ENCODE measurements around the gene IL13RA2.

Gene IL13RA2

DNA sequence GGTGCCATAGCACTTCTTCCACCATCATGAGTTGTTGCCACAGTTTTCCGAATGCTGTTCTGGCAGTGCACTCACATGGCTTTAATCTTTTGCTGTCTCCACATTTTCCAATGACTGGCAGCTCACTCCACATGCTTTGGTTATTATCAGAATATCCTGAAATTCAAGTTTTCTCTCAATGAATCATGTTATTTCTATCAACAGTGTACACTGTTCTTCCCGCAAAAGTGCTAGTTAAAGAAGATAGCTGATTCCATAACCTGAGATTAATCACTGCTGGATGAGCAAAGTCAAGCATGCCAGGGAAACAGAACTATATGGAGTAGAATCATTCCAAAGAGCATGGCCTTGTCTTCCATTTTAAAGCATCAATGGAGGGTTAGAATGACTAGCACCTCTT, 14.6 kb upstream of the IL13RA2 start:
- Histone ChIP-seq H3K4me3 (ENCODE audit: low read depth, low read length) (no peak overlapping the region), H3K9ac (ENCODE audit: low read length) (no peak overlapping the region), H3K36me3 (ENCODE audit: control insufficient read depth, insufficient read depth, low read length) (no peaks in the 10 kb centered on the region), H3K4me1 (ENCODE audit: control insufficient read depth, insufficient read depth, low read length) (no peaks in the 10 kb centered on the region), H3K27me3 (ENCODE audit: control insufficient read depth, insufficient read depth, low read length) (peaks cover 42% of the 10 kb centered on the region; the same call in 1 of the 2 replicates), H3K9me3 (ENCODE audit: control insufficient read depth, insufficient read depth, low read depth, low read length) (no peaks in the 10 kb centered on the region), H3K27ac (ENCODE audit: low read depth, low read length) (no peak overlapping the region)

DNA sequence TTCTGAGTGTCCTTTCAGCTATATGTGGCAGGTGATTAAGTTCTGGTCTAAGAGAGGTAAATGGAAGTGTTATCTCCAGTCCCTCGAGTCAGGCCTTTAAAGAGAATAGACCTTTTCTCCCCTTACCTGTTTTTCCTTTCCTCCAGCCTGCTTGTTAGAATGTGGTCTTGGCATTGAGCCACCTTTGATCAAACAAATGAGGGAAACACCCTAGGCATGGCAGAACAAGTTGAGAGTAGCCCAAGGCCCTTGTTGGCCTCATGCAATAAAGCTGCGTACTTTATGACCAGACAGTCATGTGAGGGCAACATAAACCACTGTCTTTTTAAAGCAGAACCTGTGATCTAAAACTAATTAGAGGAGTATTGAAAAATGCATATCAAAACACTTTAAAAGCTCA, 13.2 kb upstream of the IL13RA2 start:
- Histone ChIP-seq H3K9ac (ENCODE audit: low read length) (no peak overlapping the region), H3K27ac (ENCODE audit: low read depth, low read length) (no peak overlapping the region), H3K27me3 (ENCODE audit: control insufficient read depth, insufficient read depth, low read length) (peaks cover 41% of the 10 kb centered on the region; the same call in 1 of the 2 replicates)

DNA sequence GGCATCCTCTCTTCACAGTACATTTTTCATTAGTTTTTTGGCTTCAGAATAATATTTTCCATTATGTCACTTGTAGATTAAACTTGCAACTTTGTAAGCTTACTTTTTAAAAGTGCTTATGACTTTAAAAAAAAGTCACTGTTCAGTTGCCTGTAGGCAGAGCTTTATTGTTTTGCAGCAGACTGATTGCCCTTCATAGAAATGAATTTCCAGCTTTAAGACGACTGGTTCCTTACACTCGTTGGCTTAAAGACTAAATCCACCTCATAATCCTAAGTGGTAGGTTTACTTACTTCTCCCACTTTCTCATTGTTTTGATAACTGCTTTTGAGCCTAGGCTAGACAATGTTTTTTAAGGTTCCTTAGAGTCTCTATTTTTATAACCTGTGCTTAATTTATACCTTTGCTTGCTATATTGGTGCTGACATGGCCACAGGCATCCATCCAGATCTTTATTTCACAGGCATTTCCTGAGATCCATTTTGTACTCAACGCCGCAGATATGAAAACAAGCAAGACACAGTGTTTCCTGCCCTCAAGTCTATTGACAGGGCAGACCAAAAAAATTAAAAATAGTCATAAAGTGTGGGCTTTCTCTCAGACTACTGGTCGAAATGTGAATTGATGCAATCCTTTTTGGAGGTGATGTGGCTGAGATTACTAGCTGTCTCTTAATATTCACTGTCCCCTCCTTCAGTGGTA, 12.6 kb upstream of the IL13RA2 start:
- H3K27ac ChIP-seq (ENCODE audit: low read depth, low read length), result no peak overlapping the region
- peaks cover 38% of the 10 kb centered on the region; the same call in 1 of the 2 replicates for H3K27me3 ChIP-seq (ENCODE audit: control insufficient read depth, insufficient read depth, low read length)
- H3K36me3 ChIP-seq (ENCODE audit: control insufficient read depth, insufficient read depth, low read length), result no peaks in the 10 kb centered on the region
- H3K4me3 ChIP-seq (ENCODE audit: low read depth, low read length), result no peak overlapping the region
- no peaks in the 10 kb centered on the region for H3K4me1 ChIP-seq (ENCODE audit: control insufficient read depth, insufficient read depth, low read length)
- no peaks in the 10 kb centered on the region for H3K9me3 ChIP-seq (ENCODE audit: control insufficient read depth, insufficient read depth, low read depth, low read length)
- no peak overlapping the region for H3K9ac ChIP-seq (ENCODE audit: low read length)

More for the DNA sequence above, 13.2 kb upstream of the IL13RA2 start:
- Histone ChIP-seq H3K36me3 (ENCODE audit: control insufficient read depth, insufficient read depth, low read length) (no peaks in the 10 kb centered on the region), H3K4me3 (ENCODE audit: low read depth, low read length) (no peak overlapping the region), H3K9me3 (ENCODE audit: control insufficient read depth, insufficient read depth, low read depth, low read length) (no peaks in the 10 kb centered on the region), H3K4me1 (ENCODE audit: control insufficient read depth, insufficient read depth, low read length) (no peaks in the 10 kb centered on the region)

DNA sequence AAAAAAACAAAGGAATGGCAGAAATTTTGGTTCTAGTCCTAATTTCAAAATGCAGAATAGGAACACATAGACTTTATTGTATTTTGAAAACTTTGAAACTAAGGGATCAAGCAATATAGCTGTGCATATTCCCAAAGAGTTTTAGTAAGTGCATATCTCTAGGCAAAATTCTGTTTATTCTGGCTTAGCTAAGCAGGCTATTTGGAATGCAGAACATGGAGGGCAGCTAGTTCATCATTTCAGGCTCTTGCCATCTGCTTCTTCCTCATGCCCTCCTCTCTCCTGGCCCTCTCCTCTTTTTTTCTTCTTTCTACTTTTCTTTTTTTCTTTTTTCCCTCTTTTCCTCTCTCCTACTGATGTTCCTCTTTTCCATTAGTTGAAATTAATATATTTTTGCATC, 12.0 kb upstream of the IL13RA2 start:
- H3K4me1 ChIP-seq (ENCODE audit: control insufficient read depth, insufficient read depth, low read length), result no peaks in the 10 kb centered on the region
- no peaks in the 10 kb centered on the region for H3K9me3 ChIP-seq (ENCODE audit: control insufficient read depth, insufficient read depth, low read depth, low read length)
- H3K27ac ChIP-seq (ENCODE audit: low read depth, low read length), result no peak overlapping the region
- no peak overlapping the region for H3K9ac ChIP-seq (ENCODE audit: low read length)
- H3K27me3 ChIP-seq (ENCODE audit: control insufficient read depth, insufficient read depth, low read length), result peaks cover 36% of the 10 kb centered on the region; the same call in 1 of the 2 replicates
- H3K36me3 ChIP-seq (ENCODE audit: control insufficient read depth, insufficient read depth, low read length), result no peaks in the 10 kb centered on the region
- H3K4me3 ChIP-seq (ENCODE audit: low read depth, low read length), result no peak overlapping the region

DNA sequence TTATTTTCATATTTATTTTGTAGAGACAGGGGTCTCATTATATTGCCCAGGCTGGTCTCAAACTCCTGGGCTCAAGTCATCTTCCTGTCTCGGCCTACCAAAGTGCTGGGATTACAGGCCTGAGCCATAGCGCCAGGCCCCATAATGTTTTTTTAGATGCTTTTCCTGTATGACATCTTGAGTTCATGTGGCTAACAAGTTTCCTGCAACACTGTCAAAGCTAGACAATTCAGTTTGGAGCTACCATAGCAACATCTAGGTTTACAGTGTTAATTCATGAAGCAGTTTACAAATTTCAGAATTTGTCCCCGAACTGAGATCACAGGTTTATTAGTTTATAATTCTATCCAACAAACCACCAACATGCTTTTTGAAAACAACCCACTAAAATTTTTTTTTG, 6.4 kb upstream of the IL13RA2 start:
- H3K27me3 ChIP-seq (ENCODE audit: control insufficient read depth, insufficient read depth, low read length), result peaks cover 18% of the 10 kb centered on the region; the same call in 1 of the 2 replicates
- no peak overlapping the region for H3K4me3 ChIP-seq (ENCODE audit: low read depth, low read length)
- H3K36me3 ChIP-seq (ENCODE audit: control insufficient read depth, insufficient read depth, low read length), result no peaks in the 10 kb centered on the region
- H3K4me1 ChIP-seq (ENCODE audit: control insufficient read depth, insufficient read depth, low read length), result no peaks in the 10 kb centered on the region
- H3K27ac ChIP-seq (ENCODE audit: low read depth, low read length), result no peak overlapping the region
- no peak overlapping the region for H3K9ac ChIP-seq (ENCODE audit: low read length)
- no peaks in the 10 kb centered on the region for H3K9me3 ChIP-seq (ENCODE audit: control insufficient read depth, insufficient read depth, low read depth, low read length)

DNA sequence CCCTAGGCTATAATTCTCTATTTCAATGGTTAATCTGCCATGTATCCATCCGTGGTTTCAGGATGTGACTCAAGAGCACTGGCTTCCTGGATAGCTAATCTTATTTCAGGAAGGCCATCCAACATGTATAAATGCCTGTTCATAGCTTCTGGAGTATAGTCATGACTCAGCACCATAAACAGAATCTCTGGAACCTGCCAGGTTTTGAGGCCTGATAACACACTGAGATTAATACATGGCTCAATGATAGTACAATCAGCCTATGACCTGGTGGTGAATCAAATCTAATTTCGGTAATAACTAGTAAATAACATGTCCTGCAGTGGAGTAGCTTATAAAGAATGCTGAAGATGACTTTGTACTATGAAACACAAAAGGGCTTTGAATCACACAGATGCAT, 5.7 kb upstream of the IL13RA2 start:
- H3K4me3 ChIP-seq (ENCODE audit: low read depth, low read length), result no peak overlapping the region
- no peak overlapping the region for H3K27ac ChIP-seq (ENCODE audit: low read depth, low read length)
- H3K9me3 ChIP-seq (ENCODE audit: control insufficient read depth, insufficient read depth, low read depth, low read length), result no peaks in the 10 kb centered on the region
- no peak overlapping the region for H3K9ac ChIP-seq (ENCODE audit: low read length)
- no peaks in the 10 kb centered on the region for H3K36me3 ChIP-seq (ENCODE audit: control insufficient read depth, insufficient read depth, low read length)
- no peaks in the 10 kb centered on the region for H3K4me1 ChIP-seq (ENCODE audit: control insufficient read depth, insufficient read depth, low read length)
- peaks cover 18% of the 10 kb centered on the region; the same call in 1 of the 2 replicates for H3K27me3 ChIP-seq (ENCODE audit: control insufficient read depth, insufficient read depth, low read length)

DNA sequence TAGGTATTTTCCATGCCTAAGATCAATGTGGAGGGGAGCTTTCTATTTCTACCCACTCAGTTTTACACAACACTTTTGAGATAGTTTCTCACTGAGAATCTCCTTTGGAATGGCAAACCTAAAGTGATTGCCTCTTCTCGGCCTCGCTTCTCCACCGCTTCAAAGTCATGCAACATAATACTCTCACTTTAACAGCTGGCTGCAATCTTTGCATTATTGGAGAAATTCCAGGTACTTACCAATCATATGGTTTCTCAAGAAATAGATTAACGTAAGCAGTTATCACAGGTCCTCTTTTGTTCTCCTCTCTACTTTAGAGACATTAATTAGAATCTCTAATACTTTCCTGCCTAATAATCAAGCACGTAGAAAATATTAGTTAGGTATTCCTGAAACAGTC, 3.7 kb upstream of the IL13RA2 start:
- no peaks in the 10 kb centered on the region for H3K9me3 ChIP-seq (ENCODE audit: control insufficient read depth, insufficient read depth, low read depth, low read length)
- H3K9ac ChIP-seq (ENCODE audit: low read length), result no peak overlapping the region
- H3K4me3 ChIP-seq (ENCODE audit: low read depth, low read length), result no peak overlapping the region
- H3K27me3 ChIP-seq (ENCODE audit: control insufficient read depth, insufficient read depth, low read length), result peaks cover 12% of the 10 kb centered on the region; the same call in 1 of the 2 replicates
- H3K36me3 ChIP-seq (ENCODE audit: control insufficient read depth, insufficient read depth, low read length), result no peaks in the 10 kb centered on the region
- no peaks in the 10 kb centered on the region for H3K4me1 ChIP-seq (ENCODE audit: control insufficient read depth, insufficient read depth, low read length)
- no peak overlapping the region for H3K27ac ChIP-seq (ENCODE audit: low read depth, low read length)

DNA sequence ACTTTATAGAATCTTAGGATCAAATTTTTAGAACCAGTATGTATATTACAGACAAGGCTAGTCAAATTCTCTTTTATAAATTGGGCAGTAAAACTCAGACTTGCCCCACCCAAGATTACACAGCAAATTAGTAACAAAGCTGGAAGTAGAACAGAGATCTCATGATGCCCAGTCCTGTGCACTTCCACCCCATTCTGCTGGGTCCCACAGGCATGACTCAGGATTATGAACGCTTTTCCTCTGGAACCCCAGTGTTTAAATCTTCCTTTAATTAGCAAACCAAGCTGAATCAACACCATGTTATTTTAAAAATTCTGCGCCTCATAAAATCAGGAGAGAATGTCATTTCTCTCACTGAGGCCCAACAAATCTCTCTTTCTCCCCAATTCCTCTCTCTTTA, 1.5 kb upstream of the IL13RA2 start:
- Histone ChIP-seq H3K9ac (ENCODE audit: low read length) (no peak overlapping the region), H3K9me3 (ENCODE audit: control insufficient read depth, insufficient read depth, low read depth, low read length) (no peaks in the 10 kb centered on the region), H3K4me1 (ENCODE audit: control insufficient read depth, insufficient read depth, low read length) (no peaks in the 10 kb centered on the region), H3K36me3 (ENCODE audit: control insufficient read depth, insufficient read depth, low read length) (no peaks in the 10 kb centered on the region), H3K27ac (ENCODE audit: low read depth, low read length) (no peak overlapping the region), H3K27me3 (ENCODE audit: control insufficient read depth, insufficient read depth, low read length) (peaks cover 8% of the 10 kb centered on the region; the same call in 1 of the 2 replicates), H3K4me3 (ENCODE audit: low read depth, low read length) (no peak overlapping the region)

DNA sequence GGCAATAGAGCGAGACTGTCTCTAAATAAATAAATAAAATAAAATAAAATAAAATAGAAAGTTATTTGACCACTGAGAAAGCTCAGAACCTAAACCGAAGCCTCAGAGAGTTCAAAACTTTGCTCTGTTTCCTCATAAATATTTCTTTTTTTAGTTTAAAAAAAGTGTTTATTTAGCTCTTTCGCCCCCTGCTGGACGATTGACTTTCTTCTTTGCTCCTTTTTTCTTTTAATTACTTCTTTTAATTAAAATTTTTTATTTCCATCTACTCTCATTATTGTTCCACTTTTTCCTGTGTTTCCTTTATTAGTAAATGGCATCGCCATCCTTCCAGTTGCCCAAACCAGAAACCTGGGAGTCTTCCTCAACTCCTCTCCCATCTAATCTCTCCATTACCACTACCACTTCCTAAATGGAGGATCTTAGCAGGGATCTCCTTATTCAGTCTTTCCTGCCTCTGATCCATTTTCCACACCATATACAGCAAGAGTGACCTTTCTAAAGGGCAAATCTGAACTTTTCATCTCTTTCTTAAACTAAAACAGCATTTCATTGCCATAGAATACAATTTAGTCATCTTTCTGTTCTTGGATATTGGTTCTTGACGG, 728 bp upstream of the IL13RA2 start:
- no peaks in the 10 kb centered on the region for H3K9me3 ChIP-seq (ENCODE audit: control insufficient read depth, insufficient read depth, low read depth, low read length)
- no peak overlapping the region for H3K9ac ChIP-seq (ENCODE audit: low read length)
- no peak overlapping the region for H3K4me3 ChIP-seq (ENCODE audit: low read depth, low read length)
- H3K4me1 ChIP-seq (ENCODE audit: control insufficient read depth, insufficient read depth, low read length), result no peaks in the 10 kb centered on the region
- H3K27me3 ChIP-seq (ENCODE audit: control insufficient read depth, insufficient read depth, low read length), result peaks cover 9% of the 10 kb centered on the region; the same call in 1 of the 2 replicates
- no peaks in the 10 kb centered on the region for H3K36me3 ChIP-seq (ENCODE audit: control insufficient read depth, insufficient read depth, low read length)
- no peak overlapping the region for H3K27ac ChIP-seq (ENCODE audit: low read depth, low read length)

DNA sequence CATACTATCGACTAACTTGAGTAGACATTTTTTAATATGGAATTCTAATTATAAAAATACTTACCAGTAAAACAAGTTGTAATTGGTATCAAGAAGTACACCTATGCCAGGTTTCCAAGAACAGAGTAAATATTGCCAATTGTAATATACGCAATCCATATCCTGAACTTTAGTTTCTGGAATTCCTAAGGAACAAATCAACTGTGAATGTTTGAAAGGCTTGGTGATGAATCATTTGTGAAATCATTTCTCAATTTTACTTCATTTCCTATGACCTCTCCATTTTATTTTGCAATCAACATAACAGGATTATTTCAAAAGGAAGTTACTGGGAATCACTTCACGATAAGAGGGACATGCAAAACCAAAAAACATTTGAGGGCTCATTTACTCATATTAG, 3.7 kb downstream of the IL13RA2 start:
- H3K9ac ChIP-seq (ENCODE audit: low read length), result no peak overlapping the region
- no peak overlapping the region for H3K27ac ChIP-seq (ENCODE audit: low read depth, low read length)
- no peaks in the 10 kb centered on the region for H3K9me3 ChIP-seq (ENCODE audit: control insufficient read depth, insufficient read depth, low read depth, low read length)

DNA sequence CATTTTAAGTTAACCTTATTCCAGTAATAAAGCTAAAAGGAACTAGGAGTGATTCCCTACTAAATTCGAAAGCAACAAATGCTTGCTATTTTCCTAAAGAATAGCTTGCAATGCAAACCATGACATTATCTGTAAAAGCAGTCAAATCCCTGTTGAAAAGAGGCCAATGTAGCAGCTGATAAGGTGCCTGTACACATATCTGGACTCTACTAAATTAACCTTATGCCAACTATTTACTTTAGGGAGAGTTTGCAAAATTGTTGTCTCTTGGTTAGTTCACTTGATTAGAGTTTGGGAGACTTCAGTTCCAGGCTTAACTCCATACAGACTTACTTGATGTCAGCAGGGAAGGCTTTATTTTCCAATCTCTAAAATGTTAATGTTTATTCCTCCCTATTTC, 6.0 kb downstream of the IL13RA2 start:
- Histone ChIP-seq H3K9me3 (ENCODE audit: control insufficient read depth, insufficient read depth, low read depth, low read length) (no peaks in the 10 kb centered on the region), H3K27me3 (ENCODE audit: control insufficient read depth, insufficient read depth, low read length) (peaks cover 28% of the 10 kb centered on the region; the same call in 1 of the 2 replicates), H3K9ac (ENCODE audit: low read length) (no peak overlapping the region), H3K36me3 (ENCODE audit: control insufficient read depth, insufficient read depth, low read length) (no peaks in the 10 kb centered on the region), H3K4me3 (ENCODE audit: low read depth, low read length) (no peak overlapping the region), H3K27ac (ENCODE audit: low read depth, low read length) (no peak overlapping the region), H3K4me1 (ENCODE audit: control insufficient read depth, insufficient read depth, low read length) (no peaks in the 10 kb centered on the region)

More for the DNA sequence above, 3.7 kb downstream of the IL13RA2 start:
- Histone ChIP-seq H3K27me3 (ENCODE audit: control insufficient read depth, insufficient read depth, low read length) (peaks cover 23% of the 10 kb centered on the region; the same call in 1 of the 2 replicates), H3K4me1 (ENCODE audit: control insufficient read depth, insufficient read depth, low read length) (no peaks in the 10 kb centered on the region), H3K36me3 (ENCODE audit: control insufficient read depth, insufficient read depth, low read length) (no peaks in the 10 kb centered on the region), H3K4me3 (ENCODE audit: low read depth, low read length) (no peak overlapping the region)

Data from HUES6 (cell line).